ENCODE results near the gene TGFA.

DNA sequence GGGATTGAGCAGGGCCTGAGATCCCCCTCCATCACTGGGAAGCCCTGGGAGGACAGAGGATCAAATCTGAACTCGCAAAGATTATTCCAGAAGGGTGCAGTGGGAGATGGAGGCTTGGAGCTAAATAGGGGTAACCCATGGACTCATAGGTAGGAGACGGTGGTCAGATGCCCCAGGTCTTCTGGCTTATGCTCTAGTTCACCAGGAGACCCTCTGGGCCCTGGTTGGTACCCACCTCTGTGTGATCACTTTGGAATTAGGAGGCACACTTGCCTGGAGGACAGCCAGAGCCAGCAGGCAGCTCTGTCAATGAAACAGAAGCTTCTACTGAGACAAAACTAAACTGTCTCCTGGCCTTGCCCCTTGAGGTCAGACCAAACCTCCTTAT, 110.6 kb downstream of the TGFA start:
- TF ChIP-seq ZNF274 (IDR thresholded peaks at IDR 0.05; ENCODE audit: insufficient read depth, insufficient read length): no peak
- no peak for TF ChIP-seq CHD2 (IDR thresholded peaks at IDR 0.05; ENCODE audit: borderline replicate concordance, low read depth, low read length)
- no peak for TF ChIP-seq SIN3A (IDR thresholded peaks at IDR 0.05; ENCODE audit: low read depth, low read length)
- TF ChIP-seq CTCF (IDR thresholded peaks at IDR 0.05 in 2 of 3, conservative IDR thresholded peaks at IDR 0.05 in 1 of 3; ENCODE audit: control insufficient read depth in 2 of 3, extremely low read depth in 1 of 3, insufficient read depth in 1 of 3, low read depth in 3 of 3, low read length in 3 of 3): no peak
- TF ChIP-seq, protein P1, sequence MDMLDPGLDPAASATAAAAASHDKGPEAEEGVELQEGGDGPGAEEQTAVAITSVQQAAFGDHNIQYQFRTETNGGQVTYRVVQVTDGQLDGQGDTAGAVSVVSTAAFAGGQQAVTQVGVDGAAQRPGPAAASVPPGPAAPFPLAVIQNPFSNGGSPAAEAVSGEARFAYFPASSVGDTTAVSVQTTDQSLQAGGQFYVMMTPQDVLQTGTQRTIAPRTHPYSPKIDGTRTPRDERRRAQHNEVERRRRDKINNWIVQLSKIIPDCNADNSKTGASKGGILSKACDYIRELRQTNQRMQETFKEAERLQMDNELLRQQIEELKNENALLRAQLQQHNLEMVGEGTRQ (IDR thresholded peaks at IDR 0.05; ENCODE audit: borderline replicate concordance, low read depth, low read length): no peak
- TF ChIP-seq BHLHE40 (IDR thresholded peaks at IDR 0.05; ENCODE audit: borderline replicate concordance in 1 of 2, low read depth in 2 of 2, low read length in 1 of 2): no peak
- no peak for TF ChIP-seq NRF1 (conservative IDR thresholded peaks at IDR 0.05; ENCODE audit: low read depth, low read length)
- no peak for TF ChIP-seq KDM1A (IDR thresholded peaks at IDR 0.05; ENCODE audit: borderline replicate concordance)
- TF ChIP-seq MAX (IDR thresholded peaks at IDR 0.05; ENCODE audit: low read depth, low read length): no peak
- TF ChIP-seq RAD21 (IDR thresholded peaks at IDR 0.05; ENCODE audit: insufficient read depth, low read depth, low read length): no peak
- no peak for TF ChIP-seq POLR2AphosphoS5 (IDR thresholded peaks at IDR 0.05; ENCODE audit: low read length)
- TF ChIP-seq CHD1 (IDR thresholded peaks at IDR 0.05; ENCODE audit: low read depth, low read length): no peak
